GM19467 (cell line): ENCODE results near the gene KCNH6.

Experiments used
- ATAC-seq: cut with Tn5 transposase; IDR thresholded peaks from one replicate; pipeline ENCODE4 v1.9.1; 2021; ENCODE audit warnings: mild to moderate bottlenecking, moderate library complexity; ENCODE audit not compliant: unreplicated experiment

KCNH6 gene

GRCh38 chr17:63506627-63507026 is 16.5 kb upstream of the KCNH6 start:
- no peak for ATAC-seq

- no peak for ATAC-seq
These were observed 11.8 kb upstream of the KCNH6 start for GRCh38 chr17:63511331-63511730.

- no peak for ATAC-seq
These were observed 10.8 kb upstream of the KCNH6 start for GRCh38 chr17:63512388-63512787.

DNA sequence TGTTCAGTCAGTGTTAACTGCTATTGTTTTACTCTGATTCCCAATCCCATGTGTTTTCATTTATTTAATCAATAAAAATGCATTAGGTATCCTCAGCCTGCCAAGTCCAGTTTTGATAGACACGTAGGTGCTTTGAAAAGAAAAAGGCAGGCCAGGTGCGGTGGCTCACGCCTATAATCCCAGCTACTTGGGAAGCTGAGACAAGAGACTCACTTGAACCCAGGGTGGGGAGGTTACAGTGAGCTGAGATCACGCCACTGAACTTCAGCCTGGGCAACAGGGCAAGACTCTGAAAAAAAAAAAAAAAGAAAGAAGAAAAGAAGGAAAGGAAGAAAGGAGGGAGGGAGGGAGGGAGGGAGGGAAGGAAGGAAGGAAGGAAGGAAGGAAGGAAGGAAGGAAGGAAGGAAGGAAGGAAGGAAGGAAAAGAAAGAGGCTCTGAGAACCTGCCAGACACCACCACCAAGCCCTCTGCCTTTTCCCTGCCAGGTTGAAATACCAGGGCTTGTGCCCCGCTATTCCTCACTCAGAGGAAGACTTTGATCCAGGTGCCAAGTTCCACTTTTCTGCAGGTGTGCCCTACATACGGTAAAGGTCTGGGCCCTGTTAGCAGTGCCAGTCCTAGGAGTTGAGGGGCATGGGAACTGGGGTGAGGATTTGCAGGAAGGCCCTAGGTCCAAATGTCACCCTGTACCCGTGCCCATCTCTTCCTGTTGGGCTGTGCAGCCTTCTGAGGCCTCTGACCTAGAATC is 10.1 kb upstream of the KCNH6 start:
- ATAC-seq: no peak

GRCh38 chr17:63514477-63514876 is 8.7 kb upstream of the KCNH6 start:
- ATAC-seq: no peak

GRCh38 chr17:63514974-63515373 is 8.2 kb upstream of the KCNH6 start:
- ATAC-seq: no peak

GRCh38 chr17:63515426-63515825 is 7.7 kb upstream of the KCNH6 start:
- no peak for ATAC-seq

- no peak for ATAC-seq
These were observed 6.0 kb upstream of the KCNH6 start for GRCh38 chr17:63516910-63517824.

- no peak for ATAC-seq
These were observed 5.2 kb upstream of the KCNH6 start for GRCh38 chr17:63517825-63518534.

DNA sequence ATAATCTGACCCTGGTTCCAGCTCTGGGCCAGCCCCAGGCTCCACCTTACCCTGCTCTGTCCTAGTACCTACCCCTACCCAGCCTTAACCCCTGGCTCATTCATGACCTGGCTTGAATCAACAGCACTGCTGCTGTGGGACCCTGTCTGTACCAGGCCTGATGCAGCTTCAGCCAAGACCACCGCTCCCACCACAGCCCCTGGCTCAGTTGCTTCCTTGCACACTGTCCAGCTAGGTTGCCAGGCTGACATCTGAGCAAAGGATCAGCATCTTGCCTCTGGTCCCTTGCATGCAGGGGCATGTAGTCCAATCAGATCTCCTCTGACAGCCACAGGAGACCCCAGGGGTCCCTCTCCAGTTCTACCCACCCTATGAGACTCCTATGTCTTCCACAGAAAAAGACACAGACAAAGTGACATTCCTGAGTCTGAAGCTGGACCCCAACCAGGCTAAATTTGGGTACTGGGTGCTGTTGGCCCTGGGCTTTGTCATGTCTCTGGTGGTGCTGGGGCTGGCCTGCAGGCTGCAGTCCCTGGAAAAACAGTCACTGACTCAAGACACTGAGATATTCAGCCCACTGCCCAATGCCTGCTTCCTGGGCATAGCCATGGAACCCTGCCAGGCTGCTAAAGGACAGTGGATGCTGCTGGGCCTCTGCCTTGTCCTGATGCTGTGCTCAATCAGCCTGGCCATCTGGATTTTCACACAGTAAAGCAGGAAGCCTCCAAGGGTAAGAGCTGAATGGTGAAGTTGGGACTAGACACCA is 3.9 kb upstream of the KCNH6 start:
- ATAC-seq: no peak

DNA sequence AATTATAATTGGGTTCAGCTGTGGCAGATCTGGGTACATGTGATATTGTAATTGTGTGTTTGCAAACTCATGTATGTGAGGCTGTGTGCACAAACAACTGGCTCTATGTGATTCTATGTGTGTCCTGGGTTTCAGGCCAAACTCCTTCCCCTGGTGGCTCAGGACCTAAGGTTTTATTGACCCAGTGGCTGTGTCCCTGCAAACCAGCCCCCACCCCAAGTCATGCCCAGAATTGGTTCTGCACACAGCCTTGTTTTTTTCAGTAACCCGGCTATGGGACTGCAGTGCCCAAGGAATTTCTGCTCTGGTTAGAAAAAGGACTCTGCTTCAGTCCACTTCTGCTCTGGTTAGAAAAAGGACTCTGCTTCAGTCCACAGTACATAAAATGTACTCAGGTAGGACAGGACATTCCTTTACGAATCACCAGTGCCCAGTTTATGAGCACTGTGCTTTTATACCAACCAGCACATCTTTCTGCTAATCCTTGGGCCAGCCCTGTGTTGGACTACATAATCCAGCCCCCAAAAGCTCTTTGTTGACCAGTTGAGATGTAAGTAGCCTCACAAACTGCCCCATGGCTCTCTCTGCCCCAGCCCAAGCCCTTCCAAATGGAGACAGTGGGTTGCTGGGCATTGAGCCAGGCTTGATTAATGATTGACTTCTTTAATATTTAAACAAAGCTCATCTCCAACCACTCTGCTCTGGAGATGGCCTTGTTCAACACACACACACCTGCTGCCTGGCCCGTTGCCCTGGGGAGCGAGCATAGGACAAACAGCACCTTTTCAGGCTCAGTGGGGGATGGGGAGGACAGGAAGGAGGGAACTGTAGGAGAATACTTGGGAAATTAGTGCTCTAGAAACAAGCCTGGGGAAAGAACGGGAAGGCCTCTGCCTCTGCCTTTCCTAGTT is 2.9 kb upstream of the KCNH6 start:
- no peak for ATAC-seq

DNA sequence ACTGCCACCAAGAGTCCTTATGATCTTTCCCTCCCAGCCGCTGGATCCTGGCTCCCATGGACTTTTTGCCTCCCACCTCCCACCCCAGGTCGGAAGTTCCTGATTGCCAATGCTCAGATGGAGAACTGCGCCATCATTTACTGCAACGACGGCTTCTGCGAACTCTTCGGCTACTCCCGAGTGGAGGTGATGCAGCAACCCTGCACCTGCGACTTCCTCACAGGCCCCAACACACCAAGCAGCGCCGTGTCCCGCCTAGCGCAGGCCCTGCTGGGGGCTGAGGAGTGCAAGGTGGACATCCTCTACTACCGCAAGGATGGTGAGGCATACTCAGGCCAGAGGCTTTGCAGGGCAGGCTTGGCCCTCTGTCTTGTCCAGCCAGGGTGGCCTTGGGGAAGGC is 893 bp downstream of the KCNH6 start:
- no peak for ATAC-seq

DNA sequence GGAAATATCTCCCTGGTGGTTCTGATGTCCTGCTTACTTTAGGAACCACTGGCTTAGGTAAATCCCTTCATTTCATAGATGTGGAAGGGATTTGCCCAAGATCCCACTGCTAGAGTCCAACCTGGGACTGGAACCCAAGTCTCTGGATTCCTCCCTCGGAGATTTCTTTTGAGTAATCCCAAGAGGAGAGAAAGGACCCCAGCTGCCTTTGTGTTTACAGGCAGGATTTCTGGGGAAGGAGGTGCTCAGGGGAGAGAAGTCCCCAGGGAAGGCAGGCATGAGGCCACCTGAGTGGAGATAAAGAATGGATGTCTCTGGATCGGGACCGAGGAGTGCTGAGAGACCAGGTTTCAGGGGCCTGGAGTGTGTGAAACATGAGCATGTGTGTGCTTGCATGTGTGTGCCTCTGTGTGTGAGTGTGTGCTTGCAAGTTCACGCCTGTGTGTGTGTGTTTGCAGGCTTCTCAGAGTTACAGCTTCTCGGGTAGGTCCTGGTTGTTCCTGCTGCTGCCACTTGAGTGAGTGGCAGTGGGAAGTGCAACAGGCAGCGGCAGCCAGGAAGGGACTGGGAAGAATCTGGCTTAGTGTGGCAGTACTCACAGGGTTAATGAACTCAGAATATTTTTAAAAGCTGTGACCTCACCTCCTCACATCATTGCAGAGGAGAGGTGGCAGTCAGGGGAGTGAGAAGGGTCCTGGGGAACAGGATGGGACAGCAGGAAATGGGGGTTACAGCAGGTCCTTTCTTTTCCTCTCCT is 2.2 kb downstream of the KCNH6 start:
- no peak for ATAC-seq

DNA sequence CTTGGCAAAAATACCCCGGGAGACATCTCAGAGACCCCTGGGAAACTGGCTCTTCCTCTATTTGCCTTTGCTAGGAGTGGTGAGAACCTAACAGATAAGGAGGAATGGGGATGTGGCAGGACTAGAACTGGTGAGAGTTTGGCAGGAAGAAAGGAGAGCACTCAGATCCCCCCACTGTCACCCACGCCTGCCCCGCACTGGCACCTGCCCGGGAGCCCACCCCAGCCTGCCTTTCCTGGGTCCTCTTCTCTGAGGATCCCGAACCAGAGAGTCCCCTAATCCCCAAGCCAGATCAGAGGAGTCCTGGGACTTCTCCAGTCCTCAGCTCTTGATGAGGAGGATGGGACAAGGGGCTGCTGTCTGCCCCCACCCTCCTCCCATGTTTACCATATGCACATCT is 3.7 kb downstream of the KCNH6 start:
- no peak for ATAC-seq

DNA sequence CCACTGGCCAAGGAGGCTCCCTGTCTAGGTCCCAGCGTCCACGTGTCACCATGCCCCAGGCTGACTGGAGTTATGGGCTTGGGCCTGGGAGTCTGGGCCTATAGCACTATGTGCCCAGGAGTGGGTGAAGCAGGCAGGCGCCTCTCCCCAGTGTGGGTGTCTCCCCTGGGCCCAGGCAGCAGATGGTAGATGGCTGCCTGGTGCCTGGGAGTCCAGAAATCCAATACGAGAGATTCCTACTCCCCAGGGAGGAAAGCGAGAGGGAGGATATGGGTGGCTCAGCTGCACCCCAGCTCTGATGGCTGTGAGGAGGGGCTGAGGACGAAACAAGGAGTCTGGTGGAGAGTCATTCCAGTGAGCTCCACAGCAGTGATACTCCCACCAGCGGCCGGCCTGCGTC is 5.0 kb downstream of the KCNH6 start:
- no peak for ATAC-seq

DNA sequence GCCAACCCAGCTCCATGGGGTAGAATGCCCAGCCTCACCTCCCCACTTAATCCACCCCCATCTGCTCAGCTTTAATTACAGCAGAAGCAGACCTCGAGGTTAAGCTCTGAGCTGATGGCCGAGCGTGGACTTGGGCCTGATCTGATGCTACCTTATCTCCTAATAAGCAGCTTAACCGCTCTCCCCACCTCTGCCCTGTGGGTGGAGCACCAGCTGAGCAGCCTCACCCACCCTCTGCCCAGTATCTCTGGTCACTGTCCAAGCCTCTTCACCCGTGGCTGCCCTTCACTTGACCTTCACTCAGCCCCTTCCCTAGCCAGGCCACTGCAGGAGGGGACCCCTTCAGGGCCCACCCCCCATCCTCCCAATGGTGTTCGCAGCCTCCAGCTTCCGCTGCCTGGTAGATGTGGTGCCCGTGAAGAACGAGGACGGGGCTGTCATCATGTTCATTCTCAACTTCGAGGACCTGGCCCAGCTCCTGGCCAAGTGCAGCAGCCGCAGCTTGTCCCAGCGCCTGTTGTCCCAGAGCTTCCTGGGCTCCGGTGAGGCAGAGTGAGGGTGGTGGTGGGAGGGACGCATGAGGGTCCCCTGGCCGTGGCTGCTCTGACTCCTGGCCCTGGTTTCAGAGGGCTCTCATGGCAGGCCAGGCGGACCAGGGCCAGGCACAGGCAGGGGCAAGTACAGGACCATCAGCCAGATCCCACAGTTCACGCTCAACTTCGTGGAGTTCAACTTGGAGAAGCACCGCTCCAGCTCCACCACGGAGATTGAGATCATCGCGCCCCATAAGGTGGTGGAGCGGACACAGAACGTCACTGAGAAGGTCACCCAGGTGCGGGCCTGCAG is 6.8 kb downstream of the KCNH6 start:
- no peak for ATAC-seq

DNA sequence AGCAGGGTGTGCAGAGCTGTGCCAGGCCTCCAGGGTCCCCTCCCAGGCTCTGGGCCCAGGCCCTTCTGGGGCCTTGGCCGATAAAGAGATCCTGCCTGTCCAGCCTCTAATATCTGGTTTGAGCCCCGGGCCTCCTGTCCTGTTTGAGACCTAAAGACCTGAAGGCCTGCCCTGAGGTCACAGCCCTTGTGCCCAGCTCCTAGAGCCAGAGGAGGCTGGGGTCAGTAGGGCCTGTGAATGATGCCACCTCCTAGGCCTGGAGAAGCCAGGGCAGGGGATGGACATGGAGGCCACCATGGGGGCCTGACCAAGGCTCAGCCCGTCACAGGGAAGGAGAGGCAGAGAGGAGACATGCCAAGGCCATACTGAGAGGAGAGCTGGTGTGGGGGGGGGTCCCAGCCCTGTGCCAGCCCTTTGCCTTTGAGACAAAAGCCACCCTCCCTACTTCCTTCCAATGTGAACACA is 7.4 kb downstream of the KCNH6 start:
- no peak for ATAC-seq
